ENCODE measurements around the gene IPCEF1. TPM values are rescaled to one million over a fixed set of nuclear protein-coding genes. Genes with fewer than 3 reads are reported as not detected.

Gene IPCEF1
- total and polyA plus RNA-seq, 2 of the 8 experiments (the other 6 are each of a cell fraction or from before 2014, with no cell fraction given), result 0.41 to 0.78 TPM

DNA sequence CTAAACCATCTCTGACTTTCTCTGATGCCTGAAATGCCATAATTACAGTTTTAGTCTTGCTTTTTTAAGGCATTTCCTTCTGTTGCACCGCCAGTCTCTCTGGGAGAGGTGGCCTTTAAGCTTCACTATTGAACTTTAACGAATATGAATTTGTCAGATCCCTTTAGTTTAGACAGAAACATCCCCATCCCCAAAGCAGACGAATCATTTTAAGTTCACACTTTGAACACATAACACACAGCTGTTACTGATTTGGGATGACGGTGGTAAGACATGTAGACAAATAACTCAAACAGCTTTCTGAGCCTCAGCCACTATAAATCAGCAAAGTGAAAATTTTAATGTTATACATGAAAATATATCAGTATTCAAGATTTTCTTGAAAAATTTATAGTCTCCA is 7.2 kb upstream of the IPCEF1 start:
- no peak overlapping the region for H3K4ac ChIP-seq (replicated peaks; ENCODE audit: insufficient read length, low read depth, low read length)
- no peaks in the 10 kb centered on the region for H3K9me3 ChIP-seq (ENCODE audit: insufficient read depth in 2 of 2, low read depth in 1 of 2, low read length in 1 of 2)
- no peak overlapping the region for H2BK20ac ChIP-seq (ENCODE audit: low read length)
- no peak overlapping the region for H4K5ac ChIP-seq (ENCODE audit: insufficient read length, low read depth, low read length)
- 87% methylated on average over 4 of the region's 4 CpGs; no CpG with 5 or more reads in 1 of the 2 experiments for WGBS, 2 experiments (ENCODE audit: extremely low coverage in 1 of 2, insufficient coverage in 1 of 2, insufficient read length in 1 of 2, insufficient replicate concordance in 2 of 2, low coverage in 1 of 2, low lambda C conversion rate in 2 of 2, missing lambda C conversion rate in 1 of 2)
- no peaks in the 10 kb centered on the region for H3K79me2 ChIP-seq (ENCODE audit: control insufficient read depth in 1 of 2, insufficient read depth in 2 of 2, low read length in 2 of 2)
- no peak overlapping the region for H3K56ac ChIP-seq (replicated peaks; ENCODE audit: insufficient read length, low read depth, low read length)
- DNase-seq (ENCODE audit: low read depth in 1 of 2, low spot score in 2 of 2) (no peak), FAIRE-seq (no peak)
- H4K91ac ChIP-seq (replicated peaks; ENCODE audit: insufficient read length, low read length), result no peak overlapping the region
- H3K79me1 ChIP-seq (ENCODE audit: low read depth, low read length), result no peaks in the 10 kb centered on the region
- H3K23me2 ChIP-seq (ENCODE audit: low read depth, low read length), result no peaks in the 10 kb centered on the region
- no peak overlapping the region for H2BK120ac ChIP-seq (replicated peaks; ENCODE audit: low read depth, low read length)
- CTCF ChIA-PET (ENCODE audit: partially characterized antibody), result interaction anchor here (0.6 kb wide), 1 partner anchor 211 kb away, joined by 3 read pairs; no protein-coding TSS in a partner anchor
- no peak overlapping the region for H2AFZ ChIP-seq (ENCODE audit: low read length)
- H3K23ac ChIP-seq (ENCODE audit: insufficient read length), result no peak overlapping the region
- no peaks in the 10 kb centered on the region for H3K27me3 ChIP-seq (replicated peaks in 1 of 4; ENCODE audit: control insufficient read depth in 3 of 4, extremely low read depth in 1 of 4, insufficient read depth in 3 of 4, low read length in 3 of 4)
- H3K18ac ChIP-seq (ENCODE audit: extremely low read depth, low read length), result no peak overlapping the region
- no peak overlapping the region for H2BK12ac ChIP-seq (ENCODE audit: low read depth, low read length)
- H2BK15ac ChIP-seq (ENCODE audit: low read length), result no peak overlapping the region
- no peak overlapping the region for H3K27ac ChIP-seq (ENCODE audit: low read depth, low read length)
- H3K4me1 ChIP-seq (replicated peaks in 1 of 4; ENCODE audit: control insufficient read depth in 3 of 4, insufficient read depth in 4 of 4, low read length in 3 of 4), result no peaks in the 10 kb centered on the region
- H2BK5ac ChIP-seq (ENCODE audit: low read depth, low read length), result no peak overlapping the region
- H3K14ac ChIP-seq (ENCODE audit: insufficient read length), result no peak overlapping the region
- TF ChIP-seq POU5F1 (IDR thresholded peaks at IDR 0.05; ENCODE audit: low read depth, low read length), result no peak
- TF ChIP-seq TAF7 (optimal IDR thresholded peaks at IDR 0.05; ENCODE audit: borderline replicate concordance, low read depth, low read length), result no peak
- TF ChIP-seq JUND (IDR thresholded peaks at IDR 0.05; ENCODE audit: low read length), result no peak
- TF ChIP-seq ZNF274 (IDR thresholded peaks at IDR 0.05; ENCODE audit: borderline replicate concordance, extremely low read depth, low read length), result no peak
- TF ChIP-seq, protein P1, sequence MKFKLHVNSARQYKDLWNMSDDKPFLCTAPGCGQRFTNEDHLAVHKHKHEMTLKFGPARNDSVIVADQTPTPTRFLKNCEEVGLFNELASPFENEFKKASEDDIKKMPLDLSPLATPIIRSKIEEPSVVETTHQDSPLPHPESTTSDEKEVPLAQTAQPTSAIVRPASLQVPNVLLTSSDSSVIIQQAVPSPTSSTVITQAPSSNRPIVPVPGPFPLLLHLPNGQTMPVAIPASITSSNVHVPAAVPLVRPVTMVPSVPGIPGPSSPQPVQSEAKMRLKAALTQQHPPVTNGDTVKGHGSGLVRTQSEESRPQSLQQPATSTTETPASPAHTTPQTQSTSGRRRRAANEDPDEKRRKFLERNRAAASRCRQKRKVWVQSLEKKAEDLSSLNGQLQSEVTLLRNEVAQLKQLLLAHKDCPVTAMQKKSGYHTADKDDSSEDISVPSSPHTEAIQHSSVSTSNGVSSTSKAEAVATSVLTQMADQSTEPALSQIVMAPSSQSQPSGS (IDR thresholded peaks at IDR 0.05; ENCODE audit: low read length), result no peak
- no peak overlapping the region for H3K4me2 ChIP-seq (ENCODE audit: insufficient read depth in 1 of 2, low read depth in 2 of 2, low read length in 2 of 2)
- no peak overlapping the region for H3K9ac ChIP-seq (replicated peaks in 1 of 4; ENCODE audit: extremely low read depth in 1 of 4, low read depth in 3 of 4, low read length in 3 of 4)
- POLR2A ChIA-PET (ENCODE audit: partially characterized antibody), result no interaction called here
- H2AK5ac ChIP-seq (ENCODE audit: low read depth, low read length), result no peak overlapping the region
- no peak overlapping the region for H3K4me3 ChIP-seq (ENCODE audit: extremely low read depth in 1 of 4, insufficient read depth in 2 of 4, low read depth in 3 of 4, low read length in 4 of 4)
- no peak overlapping the region for H4K8ac ChIP-seq (ENCODE audit: extremely low read depth, insufficient read depth, low read length)
- no peaks in the 10 kb centered on the region for H3K36me3 ChIP-seq (ENCODE audit: control insufficient read depth in 2 of 4, insufficient read depth in 4 of 4, low read length in 3 of 4)
- H4K20me1 ChIP-seq (replicated peaks in 1 of 2; ENCODE audit: control insufficient read depth in 1 of 2, insufficient read depth in 2 of 2, low read length in 2 of 2), result no peaks in the 10 kb centered on the region
